Small intestine (tissue), 7 donors: Measurements from ENCODE around the gene NLRP14. TPM values are rescaled to one million over a fixed set of nuclear protein-coding genes. Genes with fewer than 3 reads are reported as not detected.
A peak's percentile ranks its signal among the peaks of the same experiment; 100 is the strongest.

ENCODE experiments used
- DNase-seq, 2 donors: peaks; one replicate each; pipeline versions ENCODE4 v3.0.0 to v3.0.0-alpha.2; 2013
- FAIRE-seq: peaks from 2 replicates; lab custom pipeline; 2012; peaks lifted over from hg19 to GRCh38; lab: Jason Lieb, UNC
- H3K27ac ChIP-seq, 3 donors: one replicate each; pipeline ENCODE4 v1.5.1; 2013; ENCODE audit warnings: low read length in 2 of 3, mild to moderate bottlenecking in 2 of 3, control low read depth in 1 of 3, inconsistent platforms in 1 of 3, low read depth in 1 of 3, moderate library complexity in 1 of 3
- H3K27me3 ChIP-seq, 3 donors: one replicate each; pipeline ENCODE4 v1.6.1; 2013; ENCODE audit warnings: low read length in 3 of 3, inconsistent platforms in 1 of 3; ENCODE audit not compliant: control insufficient read depth in 3 of 3, insufficient read depth in 3 of 3
- H3K36me3 ChIP-seq, 3 donors: one replicate each; pipeline ENCODE4 v1.6.1; 2013; ENCODE audit warnings: low read length in 3 of 3, inconsistent platforms in 1 of 3, low read depth in 1 of 3, mild to moderate bottlenecking in 1 of 3, moderate library complexity in 1 of 3; ENCODE audit not compliant: control insufficient read depth in 3 of 3, insufficient read depth in 2 of 3
- H3K4me1 ChIP-seq, 3 donors: one replicate each; pipeline ENCODE4 v1.6.1; 2013; ENCODE audit warnings: low read length in 2 of 3, inconsistent platforms in 1 of 3, low read depth in 1 of 3, mild to moderate bottlenecking in 1 of 3, moderate library complexity in 1 of 3; ENCODE audit not compliant: control insufficient read depth in 3 of 3, insufficient read depth in 2 of 3
- H3K4me3 ChIP-seq, 3 donors: one replicate each; pipeline ENCODE4 v1.5.1; 2013; ENCODE audit warnings: low read length in 3 of 3, control low read depth in 1 of 3, inconsistent platforms in 1 of 3, low read depth in 1 of 3, mild to moderate bottlenecking in 1 of 3, moderate library complexity in 1 of 3
- H3K9me3 ChIP-seq, 2 donors: one replicate each; pipeline ENCODE4 v1.6.1; 2013; ENCODE audit warnings: low read depth in 1 of 2, low read length in 1 of 2; ENCODE audit not compliant: control insufficient read depth in 2 of 2, insufficient read depth in 1 of 2
- WGBS, 3 donors: extraction: QIAGEN DNeasy Blood & Tissue Kit; methylation state at CpG; one replicate each; pipeline ENCODE4 v1.1.7; 2013; 5-methylcytosine and 5-hydroxymethylcytosine counted together
- polyA plus RNA-seq, 4 donors: library from polyadenylated mRNA; stranded (reverse) in 3 of 4; unstranded in 1 of 4; fragments of 200-250 nt in 3 of 4; fragments of 120-200 nt in 1 of 4; gene quantifications; one replicate each; pipeline versions ENCODE4 v1.2.1 to v1.2.3, GENCODE V29; 2013
- donor health status: healthy with polysubstance abuse.
- donor health status: control.
- donor health status: control.
- donor health status: Bipolar disorder and iron deficiency.
- donor health status: healthy.

The NLRP14 gene
- polyA plus RNA-seq, 4 donors = 0.03 to 0.97 TPM; not detected in 2

DNA sequence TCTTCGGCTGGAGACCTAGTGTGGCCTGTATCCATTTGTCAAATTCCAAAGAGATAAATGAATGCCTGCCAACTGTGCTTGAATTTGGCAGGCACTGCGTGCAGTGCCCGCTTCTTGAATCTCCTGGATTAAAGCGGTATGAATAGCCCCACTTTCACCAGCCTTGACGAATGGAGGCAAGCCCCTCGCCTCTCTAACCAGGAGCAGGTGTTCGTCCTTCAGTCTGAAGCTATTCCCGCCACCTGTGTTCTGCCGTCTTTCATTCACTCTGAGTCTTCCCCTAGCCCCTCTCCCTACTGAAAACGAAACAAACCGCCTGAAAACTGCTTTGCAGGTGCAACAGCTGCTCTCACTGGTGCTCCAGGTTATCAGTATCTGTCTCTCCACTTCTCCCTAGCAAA, 11.2 kb downstream of the NLRP14 start:
- Histone ChIP-seq H3K36me3 (no peaks in the 10 kb centered on the region), H3K27me3 (no peaks in the 10 kb centered on the region), H3K4me3 (no peak overlapping the region), H3K27ac (no peak overlapping the region), H3K4me1 (peaks cover 0 to 3% (median 0%) of the 10 kb centered on the region in 3 donors), H3K9me3 (peaks cover 0 to 6% of the 10 kb centered on the region in 2 donors)
- FAIRE-seq = no peak
- no peak for DNase-seq
- WGBS, 3 donors = 63 to 75% (median 63%) methylated on average over 11 of the region's 11 CpGs

DNA sequence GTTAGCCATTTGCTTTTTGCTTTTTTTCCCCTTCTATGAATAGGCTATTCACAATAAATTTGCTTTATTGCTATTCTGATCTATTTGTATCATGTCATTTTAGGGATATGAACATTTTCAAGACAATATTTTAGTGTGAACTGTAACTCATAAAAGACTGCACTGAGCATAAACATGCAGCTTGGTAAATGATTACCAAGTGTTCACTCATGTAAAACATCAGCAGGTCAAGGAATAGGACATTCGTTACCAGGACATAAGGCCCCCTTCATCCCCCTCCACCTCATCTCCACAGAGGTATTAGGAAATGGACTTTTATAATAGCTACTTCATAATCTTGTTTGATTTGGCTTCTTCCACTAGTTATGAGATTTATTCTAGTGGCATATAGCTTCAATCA, 12.4 kb downstream of the NLRP14 start:
- Histone ChIP-seq H3K36me3 (no peaks in the 10 kb centered on the region), H3K9me3 (peaks cover 0 to 6% of the 10 kb centered on the region in 2 donors), H3K4me1 (peaks cover 0 to 3% (median 0%) of the 10 kb centered on the region in 3 donors), H3K27me3 (no peaks in the 10 kb centered on the region), H3K27ac (no peak overlapping the region), H3K4me3 (no peak overlapping the region)
- DNase-seq = peak in 1 of 2 donors; percentile 42
- WGBS, 3 donors = 0 to 18% (median 9%) methylated on average over 1 of the region's 1 CpG
- no peak for FAIRE-seq

DNA sequence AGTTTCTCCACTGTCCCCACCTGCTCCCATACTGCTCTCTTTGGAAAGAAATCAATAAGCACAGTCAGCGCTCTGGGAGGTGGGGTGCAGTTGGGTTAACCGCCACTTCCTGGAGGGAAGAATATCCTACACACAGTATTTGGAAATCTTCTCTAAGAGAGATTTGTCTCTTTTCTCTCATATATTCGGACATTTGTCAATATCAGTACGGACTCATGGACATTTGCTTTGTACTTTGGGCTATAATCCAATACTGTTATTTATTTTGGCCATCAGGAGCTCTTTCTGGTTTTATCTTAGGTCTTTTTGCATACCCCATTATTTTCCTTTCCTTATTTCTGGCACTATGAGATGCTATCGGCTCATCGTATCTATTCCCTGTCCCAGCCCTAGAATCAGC, 13.7 kb downstream of the NLRP14 start:
- DNase-seq (no peak), FAIRE-seq (no peak)
- Histone ChIP-seq H3K4me1 (peaks cover 0 to 3% (median 0%) of the 10 kb centered on the region in 3 donors), H3K4me3 (no peak overlapping the region), H3K27me3 (no peaks in the 10 kb centered on the region), H3K27ac (no peak overlapping the region), H3K36me3 (no peaks in the 10 kb centered on the region), H3K9me3 (peaks cover 0 to 6% of the 10 kb centered on the region in 2 donors)
- 84 to 89% (median 87%) methylated on average over 6 of the region's 6 CpGs for WGBS, 3 donors

DNA sequence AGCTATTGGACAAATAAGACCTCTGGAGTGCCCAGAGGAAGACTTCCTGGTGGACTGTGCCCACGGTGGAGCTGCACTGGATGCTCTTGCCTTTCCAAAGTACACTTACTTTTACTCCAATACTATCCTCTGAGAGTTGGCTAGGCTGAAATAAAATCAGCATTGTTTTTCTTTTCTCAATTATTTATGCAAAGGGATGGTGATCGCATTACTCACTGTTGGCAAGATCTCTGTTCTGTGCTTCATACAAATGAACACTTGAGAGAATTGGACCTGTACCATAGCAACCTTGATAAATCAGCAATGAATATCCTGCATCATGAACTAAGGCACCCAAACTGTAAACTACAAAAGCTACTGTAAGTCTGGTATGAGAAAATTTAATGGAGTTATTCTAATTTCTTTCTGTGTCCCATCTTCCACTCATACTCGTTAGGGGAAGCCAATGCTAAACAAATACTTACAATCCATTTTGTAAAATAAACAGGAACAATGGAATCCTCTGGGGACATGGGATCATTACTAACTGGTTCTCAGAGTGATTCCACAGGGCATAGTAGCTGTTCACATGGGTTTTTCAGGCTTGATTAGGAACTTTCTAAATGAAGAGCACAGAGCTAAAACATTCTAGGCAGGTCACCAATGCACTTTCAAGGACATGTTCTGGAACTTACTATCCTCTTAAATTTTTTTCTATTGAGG, 26.3 kb downstream of the NLRP14 start:
- Histone ChIP-seq H3K4me1 (no peaks in the 10 kb centered on the region), H3K36me3 (no peaks in the 10 kb centered on the region), H3K4me3 (no peak overlapping the region), H3K27me3 (no peaks in the 10 kb centered on the region), H3K27ac (no peak overlapping the region), H3K9me3 (no peaks in the 10 kb centered on the region)
- FAIRE-seq = no peak
- DNase-seq = no peak
- WGBS, 3 donors = 47 to 51% (median 50%) methylated on average over 3 of the region's 3 CpGs

DNA sequence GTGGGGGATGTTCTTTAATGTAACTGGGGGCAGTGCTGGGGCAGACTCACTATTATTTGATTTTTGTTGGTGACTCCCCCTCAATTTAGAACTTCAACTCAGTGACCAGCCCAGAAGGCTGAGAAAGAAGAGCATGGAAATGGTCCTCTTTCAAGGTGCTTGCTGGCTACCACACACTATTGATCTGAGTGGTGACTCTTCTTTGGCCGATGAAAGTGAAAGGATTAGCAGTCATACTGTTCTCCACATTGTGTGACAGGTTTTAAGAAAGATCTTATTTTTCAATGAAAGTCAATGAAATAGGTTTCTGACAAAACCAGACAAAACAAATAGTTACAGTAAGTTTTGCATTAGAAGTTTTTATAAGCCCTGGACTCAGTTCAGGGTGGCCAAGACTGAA, 29.9 kb downstream of the NLRP14 start:
- no peak overlapping the region for H3K27ac ChIP-seq
- H3K36me3 ChIP-seq = no peaks in the 10 kb centered on the region
- DNase-seq (no peak), FAIRE-seq (no peak)
- H3K4me3 ChIP-seq = no peak overlapping the region
- 77 to 93% (median 87%) methylated on average over 1 of the region's 1 CpG for WGBS, 3 donors
- no peaks in the 10 kb centered on the region for H3K27me3 ChIP-seq
- no peaks in the 10 kb centered on the region for H3K4me1 ChIP-seq
- H3K9me3 ChIP-seq = no peaks in the 10 kb centered on the region

DNA sequence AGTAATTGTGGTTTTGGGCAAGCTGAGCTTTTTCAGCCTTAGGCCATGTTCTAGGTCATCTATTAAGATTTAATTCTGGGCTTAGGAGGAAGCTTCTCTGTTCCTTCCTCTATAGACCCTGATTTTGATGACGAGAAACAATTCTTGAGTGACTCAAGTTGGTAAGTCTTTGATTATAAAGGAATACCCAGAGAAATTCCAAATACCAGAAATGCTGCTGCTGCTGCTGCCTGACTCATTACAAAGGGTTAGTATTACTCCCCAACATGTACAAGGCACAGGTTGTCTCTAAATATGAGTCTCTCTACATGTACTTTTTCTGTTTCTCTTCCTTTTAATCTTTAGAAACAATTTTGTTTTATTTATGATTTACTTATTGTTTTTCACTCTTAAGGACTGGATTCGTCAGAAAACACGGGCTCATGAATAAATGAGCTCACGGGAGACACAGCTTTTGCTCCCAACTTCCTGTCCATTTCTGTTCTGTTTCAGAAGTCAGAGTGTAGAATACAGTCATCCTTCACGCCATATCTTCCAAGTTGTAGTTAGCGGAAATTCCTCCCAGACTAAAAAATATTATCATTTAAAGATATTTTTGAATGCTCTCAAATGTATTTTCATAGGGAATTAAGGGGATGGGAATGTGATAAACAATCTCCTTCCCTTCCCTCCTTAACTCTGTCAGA, 36.7 kb downstream of the NLRP14 start:
- no peak for FAIRE-seq
- Histone ChIP-seq H3K4me1 (no peaks in the 10 kb centered on the region), H3K27me3 (no peaks in the 10 kb centered on the region), H3K9me3 (no peaks in the 10 kb centered on the region), H3K36me3 (no peaks in the 10 kb centered on the region), H3K27ac (no peak overlapping the region), H3K4me3 (no peak overlapping the region)
- WGBS, 3 donors = 60 to 75% (median 68%) methylated on average over 6 of the region's 6 CpGs
- DNase-seq = no peak

DNA sequence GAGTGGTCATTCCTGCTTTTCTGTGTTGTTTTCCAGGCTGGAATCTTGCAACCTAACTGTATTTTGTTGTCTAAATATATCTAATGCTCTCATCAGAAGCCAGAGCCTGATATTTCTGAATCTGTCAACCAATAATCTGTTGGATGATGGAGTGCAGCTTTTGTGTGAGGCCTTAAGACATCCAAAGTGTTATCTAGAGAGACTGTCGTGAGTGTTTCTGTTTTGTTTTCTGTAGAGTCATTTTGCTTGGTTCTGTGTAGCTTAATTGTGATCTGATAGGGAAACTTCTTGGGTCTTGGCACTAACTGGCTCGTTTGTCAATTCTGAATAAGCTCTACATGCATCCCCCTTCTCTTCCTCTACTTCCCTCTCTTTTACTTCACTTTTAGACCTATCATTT, 37.4 kb downstream of the NLRP14 start:
- WGBS, 3 donors = 15 to 29% (median 21%) methylated on average over 2 of the region's 2 CpGs
- Histone ChIP-seq H3K4me3 (no peak overlapping the region), H3K4me1 (no peaks in the 10 kb centered on the region), H3K9me3 (no peaks in the 10 kb centered on the region), H3K27ac (no peak overlapping the region), H3K27me3 (no peaks in the 10 kb centered on the region), H3K36me3 (no peaks in the 10 kb centered on the region)
- FAIRE-seq = no peak
- no peak for DNase-seq

DNA sequence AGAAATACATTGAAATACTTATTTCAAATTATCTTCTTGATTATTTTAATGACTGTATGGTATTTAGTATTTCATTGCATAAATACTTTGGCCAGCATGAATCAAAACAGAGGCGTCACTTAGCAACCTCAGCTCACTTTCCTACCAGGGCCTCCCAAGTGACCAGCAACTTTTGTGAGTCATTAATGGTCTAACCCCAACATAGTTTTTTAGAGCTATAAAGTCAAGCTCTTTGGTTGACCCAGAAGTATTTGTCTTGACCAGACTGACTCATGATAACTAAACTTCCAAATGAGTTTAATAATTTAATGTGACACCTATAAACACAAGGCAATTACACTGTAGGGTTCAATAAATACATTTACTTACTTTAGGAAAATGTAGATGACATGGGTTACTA, 40.6 kb downstream of the NLRP14 start:
- 65 to 76% (median 71%) methylated on average over 1 of the region's 1 CpG for WGBS, 3 donors
- DNase-seq = peak in 1 of 2 donors; percentile 7
- Histone ChIP-seq H3K36me3 (no peaks in the 10 kb centered on the region), H3K4me3 (no peak overlapping the region), H3K27me3 (no peaks in the 10 kb centered on the region), H3K27ac (no peak overlapping the region), H3K9me3 (no peaks in the 10 kb centered on the region), H3K4me1 (no peaks in the 10 kb centered on the region)
- FAIRE-seq = no peak
